Measurements from ENCODE around the gene PTEN. TPM values are rescaled to one million over a fixed set of nuclear protein-coding genes. Genes with fewer than 3 reads are reported as not detected.
A peak's percentile ranks its signal among the peaks of the same experiment; 100 is the strongest.

PTEN gene
- polyA plus RNA-seq (2013): 52.1 and 54.8 TPM in 2 replicates

- H4K91ac ChIP-seq (ENCODE audit: low read depth, low read length): peak within 1 kb of the TSS; percentile 96
- H3K4ac ChIP-seq (ENCODE audit: low read depth, low read length): peak within 1 kb of the TSS; percentile 92
- no peaks in the 10 kb centered on the region for H3K36me3 ChIP-seq (ENCODE audit: control insufficient read depth in 1 of 2, insufficient read depth in 2 of 2, low read length in 2 of 2)
- peak within 1 kb of the TSS; percentile 16 for H2BK12ac ChIP-seq (ENCODE audit: low read length)
- H2AK5ac ChIP-seq (ENCODE audit: low read length): peak within 1 kb of the TSS; percentile 56
- no peak within 1 kb of the TSS for H3K23ac ChIP-seq (ENCODE audit: low read length)
- H3K4me3 ChIP-seq (ENCODE audit: low read depth, low read length): peak within 1 kb of the TSS; percentile 87
- peak; percentile 87 to 92 for DNase-seq
- H3K18ac ChIP-seq (ENCODE audit: low read length): peak within 1 kb of the TSS; percentile 91
- H3K4me2 ChIP-seq (ENCODE audit: low read length): peak within 1 kb of the TSS; percentile 93
- peaks cover 25% of the 10 kb centered on the region for H3K79me1 ChIP-seq (ENCODE audit: low read length)
- no CpG with 5 or more reads among the region's 89 CpGs for WGBS (ENCODE audit: extremely low coverage, insufficient coverage, insufficient read length)
- peak within 1 kb of the TSS; percentile 97 for H2BK5ac ChIP-seq (ENCODE audit: low read depth, low read length, poor library complexity)
- peak within 1 kb of the TSS; percentile 100 for H3K27ac ChIP-seq (ENCODE audit: low read depth, low read length)
- H3K79me2 ChIP-seq (ENCODE audit: control insufficient read depth, insufficient read depth, low read length, poor library complexity): peaks cover 19% of the 10 kb centered on the region
- H2BK120ac ChIP-seq (ENCODE audit: insufficient read depth, low read length, poor library complexity): peak within 1 kb of the TSS; percentile 85
- no peaks in the 10 kb centered on the region for H3K4me1 ChIP-seq (ENCODE audit: control insufficient read depth in 1 of 2, insufficient read depth in 2 of 2, low read length in 2 of 2)
- H4K8ac ChIP-seq (ENCODE audit: low read depth, low read length): peak within 1 kb of the TSS; percentile 88
- H3K9ac ChIP-seq (ENCODE audit: low read length): peak within 1 kb of the TSS; percentile 94
- H3K14ac ChIP-seq (ENCODE audit: low read length): peak within 1 kb of the TSS; percentile 95
- peak within 1 kb of the TSS; percentile 81 for H2AFZ ChIP-seq (ENCODE audit: insufficient read depth, low read length, poor library complexity)
- H3K9me3 ChIP-seq (ENCODE audit: insufficient read depth, low read depth, low read length): no peaks in the 10 kb centered on the region
- H4K12ac ChIP-seq (ENCODE audit: low read depth, low read length): peak within 1 kb of the TSS; percentile 68
- H3K27me3 ChIP-seq (ENCODE audit: insufficient read depth, low read length): no peaks in the 10 kb centered on the region
Observed at GRCh38 chr10:87863053-87863943, at the start of gene PTEN, which contains the start of gene KLLN. Gene PTEN (plus strand): TSS chr10:87863625. CDS start chr10:87864470, 845 bp downstream. Gene KLLN (minus strand): TSS chr10:87863533. CDS start chr10:87862487, 1,046 bp downstream.

- Histone ChIP-seq H3K36me3 (ENCODE audit: control insufficient read depth in 1 of 2, insufficient read depth in 2 of 2, low read length in 2 of 2) (peaks cover 1 to 3% of the 10 kb centered on the region in 2 experiments), H2AK5ac (ENCODE audit: low read length) (no peak overlapping the region), H3K4ac (ENCODE audit: low read depth, low read length) (no peak overlapping the region), H3K23ac (ENCODE audit: low read length) (no peak overlapping the region), H2BK12ac (ENCODE audit: low read length) (no peak overlapping the region), H3K79me2 (ENCODE audit: control insufficient read depth, insufficient read depth, low read length, poor library complexity) (peaks cover 4% of the 10 kb centered on the region), H4K8ac (ENCODE audit: low read depth, low read length) (no peak overlapping the region), H3K9ac (ENCODE audit: low read length) (no peak overlapping the region), H2BK120ac (ENCODE audit: insufficient read depth, low read length, poor library complexity) (no peak overlapping the region), H3K4me3 (ENCODE audit: low read depth, low read length) (no peak overlapping the region), H3K27ac (ENCODE audit: low read depth, low read length) (no peak overlapping the region), H3K27me3 (ENCODE audit: insufficient read depth, low read length) (no peaks in the 10 kb centered on the region), H3K4me2 (ENCODE audit: low read length) (no peak overlapping the region), H3K4me1 (ENCODE audit: control insufficient read depth in 1 of 2, insufficient read depth in 2 of 2, low read length in 2 of 2) (peaks cover 0 to 3% of the 10 kb centered on the region in 2 experiments), H4K12ac (ENCODE audit: low read depth, low read length) (no peak overlapping the region), H3K9me3 (ENCODE audit: insufficient read depth, low read depth, low read length) (no peaks in the 10 kb centered on the region), H3K14ac (ENCODE audit: low read length) (no peak overlapping the region), H4K91ac (ENCODE audit: low read depth, low read length) (no peak overlapping the region), H3K18ac (ENCODE audit: low read length) (no peak overlapping the region), H3K79me1 (ENCODE audit: low read length) (peaks cover 6% of the 10 kb centered on the region), H2AFZ (ENCODE audit: insufficient read depth, low read length, poor library complexity) (no peak overlapping the region), H2BK5ac (ENCODE audit: low read depth, low read length, poor library complexity) (no peak overlapping the region)
- no peak for DNase-seq
- no CpG with 5 or more reads among the region's 9 CpGs for WGBS (ENCODE audit: extremely low coverage, insufficient coverage, insufficient read length)
Observed at GRCh38 chr10:87816163-87816897, 47.1 kb upstream of the PTEN start.

GRCh38 chr10:87816898-87817608 lies 46.4 kb upstream of the PTEN start:
- no peak overlapping the region for H3K14ac ChIP-seq (ENCODE audit: low read length)
- H3K4me1 ChIP-seq (ENCODE audit: control insufficient read depth in 1 of 2, insufficient read depth in 2 of 2, low read length in 2 of 2): peaks cover 0 to 3% of the 10 kb centered on the region in 2 experiments
- no peak overlapping the region for H3K9ac ChIP-seq (ENCODE audit: low read length)
- H4K8ac ChIP-seq (ENCODE audit: low read depth, low read length): no peak overlapping the region
- H2AFZ ChIP-seq (ENCODE audit: insufficient read depth, low read length, poor library complexity): no peak overlapping the region
- H3K4me2 ChIP-seq (ENCODE audit: low read length): peak overlapping the region; percentile 94
- DNase-seq: peak in 1 of 2 donors; percentile 28
- no peak overlapping the region for H3K23ac ChIP-seq (ENCODE audit: low read length)
- no peak overlapping the region for H2BK5ac ChIP-seq (ENCODE audit: low read depth, low read length, poor library complexity)
- no peak overlapping the region for H3K27ac ChIP-seq (ENCODE audit: low read depth, low read length)
- no peak overlapping the region for H2AK5ac ChIP-seq (ENCODE audit: low read length)
- H3K36me3 ChIP-seq (ENCODE audit: control insufficient read depth in 1 of 2, insufficient read depth in 2 of 2, low read length in 2 of 2): peaks cover 1 to 3% of the 10 kb centered on the region in 2 experiments
- WGBS (ENCODE audit: extremely low coverage, insufficient coverage, insufficient read length): no CpG with 5 or more reads among the region's 10 CpGs
- H4K91ac ChIP-seq (ENCODE audit: low read depth, low read length): no peak overlapping the region
- no peaks in the 10 kb centered on the region for H3K9me3 ChIP-seq (ENCODE audit: insufficient read depth, low read depth, low read length)
- no peak overlapping the region for H2BK12ac ChIP-seq (ENCODE audit: low read length)
- no peaks in the 10 kb centered on the region for H3K27me3 ChIP-seq (ENCODE audit: insufficient read depth, low read length)
- H3K79me2 ChIP-seq (ENCODE audit: control insufficient read depth, insufficient read depth, low read length, poor library complexity): peaks cover 4% of the 10 kb centered on the region
- H3K4me3 ChIP-seq (ENCODE audit: low read depth, low read length): peak overlapping the region; percentile 83
- H2BK120ac ChIP-seq (ENCODE audit: insufficient read depth, low read length, poor library complexity): no peak overlapping the region
- H3K18ac ChIP-seq (ENCODE audit: low read length): no peak overlapping the region
- H3K79me1 ChIP-seq (ENCODE audit: low read length): peaks cover 6% of the 10 kb centered on the region
- no peak overlapping the region for H4K12ac ChIP-seq (ENCODE audit: low read depth, low read length)
- peak overlapping the region; percentile 89 for H3K4ac ChIP-seq (ENCODE audit: low read depth, low read length)

All from trophoblast cell (in vitro differentiated cells and primary cell).